ENCODE data around the gene KIF16B. TPM values are rescaled to one million over a fixed set of nuclear protein-coding genes. Genes with fewer than 3 reads are reported as not detected.

Gene KIF16B
- total and polyA plus RNA-seq, 10 of the 15 experiments (the other 5 are each of a cell fraction or from before 2014, with no cell fraction given), result 0.21 to 5.2 (median 3.0) TPM

DNA sequence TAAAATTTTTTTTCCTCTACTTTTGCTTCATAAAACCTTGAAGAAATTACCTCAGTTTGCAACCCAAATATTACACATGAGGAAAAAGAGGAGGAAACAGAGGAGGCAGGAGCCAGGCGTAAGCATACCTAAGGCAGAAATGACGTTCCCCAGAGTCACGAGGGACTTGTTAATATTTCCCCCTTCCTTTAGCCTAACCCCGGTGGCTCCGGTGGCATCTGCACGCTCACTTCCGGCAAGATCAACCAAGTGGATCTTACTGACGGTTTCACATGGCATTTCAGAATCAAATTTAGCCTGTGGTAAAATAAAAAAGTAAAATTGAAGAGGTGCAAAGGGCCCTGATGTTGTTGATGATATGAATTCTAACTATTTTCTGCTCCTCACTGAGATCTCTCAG is 67.4 kb downstream of the KIF16B start:
- RAD21 ChIA-PET (ENCODE audit: unreplicated experiment), result no interaction called here

More for the DNA sequence above, 67.4 kb downstream of the KIF16B start:
- Histone ChIP-seq H3K4me3 (no peak overlapping the region), H3K4me2 (ENCODE audit: control insufficient read depth, insufficient read depth) (no peak overlapping the region), H3K4me1 (ENCODE audit: control insufficient read depth, insufficient read depth, low read length) (no peaks in the 10 kb centered on the region), H4K20me1 (ENCODE audit: control insufficient read depth, insufficient read depth) (no peaks in the 10 kb centered on the region), H3K79me2 (ENCODE audit: control insufficient read depth, insufficient read depth, low read length) (no peaks in the 10 kb centered on the region), H2AFZ (ENCODE audit: control insufficient read depth, low read depth, low read length) (no peak overlapping the region), H3K9me3 (replicated peaks; ENCODE audit: control insufficient read depth, insufficient read depth, low read length) (no peaks in the 10 kb centered on the region), H3K36me3 (ENCODE audit: control insufficient read depth in 2 of 2, insufficient read depth in 2 of 2, low read length in 1 of 2) (no peaks in the 10 kb centered on the region), H3K9ac (ENCODE audit: control insufficient read depth, insufficient read depth, low read length) (no peak overlapping the region), H3K27me3 (replicated peaks in 1 of 2; ENCODE audit: control insufficient read depth in 2 of 2, insufficient read depth in 2 of 2, low read length in 1 of 2) (no peaks in the 10 kb centered on the region), H3K27ac (ENCODE audit: control insufficient read depth, insufficient read depth) (no peak overlapping the region)
- DNase-seq (ENCODE audit: low read depth, low spot score), result no peak
- BruUV-seq (replicated peaks), result no TSS peak
- CTCF ChIA-PET, result no interaction called here
- no peak for ATAC-seq
- SMC1A ChIA-PET (ENCODE audit: uncharacterized antibody, unreplicated experiment), result no interaction called here
- TF ChIP-seq NR2C1 (IDR thresholded peaks at IDR 0.05), result no peak
- no peak for TF ChIP-seq JUNB (IDR thresholded peaks at IDR 0.05)
- no peak for TF ChIP-seq YY1 (IDR thresholded peaks at IDR 0.05; ENCODE audit: low read depth, low read length)
- TF ChIP-seq BCL11A (IDR thresholded peaks at IDR 0.05; ENCODE audit: low read depth, low read length), result no peak
- TF ChIP-seq NFYA (IDR thresholded peaks at IDR 0.05; ENCODE audit: borderline replicate concordance, low read depth, low read length), result no peak
- TF ChIP-seq, protein P1, sequence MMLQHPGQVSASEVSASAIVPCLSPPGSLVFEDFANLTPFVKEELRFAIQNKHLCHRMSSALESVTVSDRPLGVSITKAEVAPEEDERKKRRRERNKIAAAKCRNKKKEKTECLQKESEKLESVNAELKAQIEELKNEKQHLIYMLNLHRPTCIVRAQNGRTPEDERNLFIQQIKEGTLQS (IDR thresholded peaks at IDR 0.05; ENCODE audit: borderline replicate concordance, extremely low read depth, low read depth, low read length), result no peak
- TF ChIP-seq, protein P2, sequence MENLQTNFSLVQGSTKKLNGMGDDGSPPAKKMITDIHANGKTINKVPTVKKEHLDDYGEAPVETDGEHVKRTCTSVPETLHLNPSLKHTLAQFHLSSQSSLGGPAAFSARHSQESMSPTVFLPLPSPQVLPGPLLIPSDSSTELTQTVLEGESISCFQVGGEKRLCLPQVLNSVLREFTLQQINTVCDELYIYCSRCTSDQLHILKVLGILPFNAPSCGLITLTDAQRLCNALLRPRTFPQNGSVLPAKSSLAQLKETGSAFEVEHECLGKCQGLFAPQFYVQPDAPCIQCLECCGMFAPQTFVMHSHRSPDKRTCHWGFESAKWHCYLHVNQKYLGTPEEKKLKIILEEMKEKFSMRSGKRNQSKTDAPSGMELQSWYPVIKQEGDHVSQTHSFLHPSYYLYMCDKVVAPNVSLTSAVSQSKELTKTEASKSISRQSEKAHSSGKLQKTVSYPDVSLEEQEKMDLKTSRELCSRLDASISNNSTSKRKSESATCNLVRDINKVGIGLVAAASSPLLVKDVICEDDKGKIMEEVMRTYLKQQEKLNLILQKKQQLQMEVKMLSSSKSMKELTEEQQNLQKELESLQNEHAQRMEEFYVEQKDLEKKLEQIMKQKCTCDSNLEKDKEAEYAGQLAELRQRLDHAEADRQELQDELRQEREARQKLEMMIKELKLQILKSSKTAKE (IDR thresholded peaks at IDR 0.05; ENCODE audit: low read depth, poor library complexity, severe bottlenecking), result no peak
- no peak for TF ChIP-seq FOXM1 (IDR thresholded peaks at IDR 0.05; ENCODE audit: low read depth, low read length)
- no peak for TF ChIP-seq MEF2A (IDR thresholded peaks at IDR 0.05; ENCODE audit: insufficient read depth, low read depth, low read length)
- TF ChIP-seq, protein P3, sequence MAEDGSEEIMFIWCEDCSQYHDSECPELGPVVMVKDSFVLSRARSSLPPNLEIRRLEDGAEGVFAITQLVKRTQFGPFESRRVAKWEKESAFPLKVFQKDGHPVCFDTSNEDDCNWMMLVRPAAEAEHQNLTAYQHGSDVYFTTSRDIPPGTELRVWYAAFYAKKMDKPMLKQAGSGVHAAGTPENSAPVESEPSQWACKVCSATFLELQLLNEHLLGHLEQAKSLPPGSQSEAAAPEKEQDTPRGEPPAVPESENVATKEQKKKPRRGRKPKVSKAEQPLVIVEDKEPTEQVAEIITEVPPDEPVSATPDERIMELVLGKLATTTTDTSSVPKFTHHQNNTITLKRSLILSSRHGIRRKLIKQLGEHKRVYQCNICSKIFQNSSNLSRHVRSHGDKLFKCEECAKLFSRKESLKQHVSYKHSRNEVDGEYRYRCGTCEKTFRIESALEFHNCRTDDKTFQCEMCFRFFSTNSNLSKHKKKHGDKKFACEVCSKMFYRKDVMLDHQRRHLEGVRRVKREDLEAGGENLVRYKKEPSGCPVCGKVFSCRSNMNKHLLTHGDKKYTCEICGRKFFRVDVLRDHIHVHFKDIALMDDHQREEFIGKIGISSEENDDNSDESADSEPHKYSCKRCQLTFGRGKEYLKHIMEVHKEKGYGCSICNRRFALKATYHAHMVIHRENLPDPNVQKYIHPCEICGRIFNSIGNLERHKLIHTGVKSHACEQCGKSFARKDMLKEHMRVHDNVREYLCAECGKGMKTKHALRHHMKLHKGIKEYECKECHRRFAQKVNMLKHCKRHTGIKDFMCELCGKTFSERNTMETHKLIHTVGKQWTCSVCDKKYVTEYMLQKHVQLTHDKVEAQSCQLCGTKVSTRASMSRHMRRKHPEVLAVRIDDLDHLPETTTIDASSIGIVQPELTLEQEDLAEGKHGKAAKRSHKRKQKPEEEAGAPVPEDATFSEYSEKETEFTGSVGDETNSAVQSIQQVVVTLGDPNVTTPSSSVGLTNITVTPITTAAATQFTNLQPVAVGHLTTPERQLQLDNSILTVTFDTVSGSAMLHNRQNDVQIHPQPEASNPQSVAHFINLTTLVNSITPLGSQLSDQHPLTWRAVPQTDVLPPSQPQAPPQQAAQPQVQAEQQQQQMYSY (CRISPR knock-in tag; IDR thresholded peaks at IDR 0.05), result no peak
- intact Hi-C loops (cut with micrococcal nuclease; ENCODE audit: unreplicated experiment), result no loop called here
- no peak for FAIRE-seq
- in situ Hi-C loops (cut with MboI), result no loop called here
- POLR2A ChIA-PET, result no interaction called here
- WGBS (ENCODE audit: insufficient coverage, insufficient replicate concordance, low lambda C conversion rate, missing lambda C conversion rate), result under 1% methylated on average over 8 of the region's 8 CpGs

Measured in GM12878 (cell line).